ENCODE results near the gene SERINC5. TPM values are rescaled to one million over a fixed set of nuclear protein-coding genes. Genes with fewer than 3 reads are reported as not detected.

SERINC5 gene
- polyA plus RNA-seq, 1 experiment = 11.0 TPM

DNA sequence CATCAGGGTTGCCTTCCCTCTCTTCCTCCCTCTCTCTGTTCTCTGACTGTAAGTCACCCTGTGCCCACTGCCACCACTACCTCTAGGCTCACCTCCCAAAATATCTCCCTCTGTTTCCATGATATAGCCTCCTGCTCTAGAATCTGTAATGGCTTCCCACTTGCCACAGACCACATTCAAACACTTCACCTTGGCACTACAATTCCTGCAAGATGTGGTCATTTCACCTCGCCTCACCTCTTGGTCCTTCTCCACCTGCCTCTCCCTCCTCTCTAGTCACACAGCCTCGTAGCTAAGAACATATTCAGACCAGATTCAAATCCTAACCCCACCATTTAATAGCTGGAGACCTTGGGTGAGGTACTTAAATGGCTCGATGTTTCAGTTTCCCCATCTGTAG lies 56.9 kb downstream of the SERINC5 start:
- H3K27me3 ChIP-seq (ENCODE audit: control insufficient read depth, insufficient read depth, low read length) = no peaks in the 10 kb centered on the region
- no peaks in the 10 kb centered on the region; the same call in none of the 2 replicates for H3K36me3 ChIP-seq (ENCODE audit: control insufficient read depth, insufficient read depth, low read length)
- TF ChIP-seq, protein P1, sequence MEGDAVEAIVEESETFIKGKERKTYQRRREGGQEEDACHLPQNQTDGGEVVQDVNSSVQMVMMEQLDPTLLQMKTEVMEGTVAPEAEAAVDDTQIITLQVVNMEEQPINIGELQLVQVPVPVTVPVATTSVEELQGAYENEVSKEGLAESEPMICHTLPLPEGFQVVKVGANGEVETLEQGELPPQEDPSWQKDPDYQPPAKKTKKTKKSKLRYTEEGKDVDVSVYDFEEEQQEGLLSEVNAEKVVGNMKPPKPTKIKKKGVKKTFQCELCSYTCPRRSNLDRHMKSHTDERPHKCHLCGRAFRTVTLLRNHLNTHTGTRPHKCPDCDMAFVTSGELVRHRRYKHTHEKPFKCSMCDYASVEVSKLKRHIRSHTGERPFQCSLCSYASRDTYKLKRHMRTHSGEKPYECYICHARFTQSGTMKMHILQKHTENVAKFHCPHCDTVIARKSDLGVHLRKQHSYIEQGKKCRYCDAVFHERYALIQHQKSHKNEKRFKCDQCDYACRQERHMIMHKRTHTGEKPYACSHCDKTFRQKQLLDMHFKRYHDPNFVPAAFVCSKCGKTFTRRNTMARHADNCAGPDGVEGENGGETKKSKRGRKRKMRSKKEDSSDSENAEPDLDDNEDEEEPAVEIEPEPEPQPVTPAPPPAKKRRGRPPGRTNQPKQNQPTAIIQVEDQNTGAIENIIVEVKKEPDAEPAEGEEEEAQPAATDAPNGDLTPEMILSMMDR (IDR thresholded peaks at IDR 0.05; ENCODE audit: insufficient read depth, low read depth, low read length) = no peak
- ChIA-PET POLR2A (interaction anchor here (0.6 kb wide), 1 partner anchor 29 kb away, joined by 3 read pairs; no protein-coding TSS in a partner anchor), CTCF (interaction anchor here (1.1 kb wide), 1 partner anchor 11 kb away, joined by 3 read pairs; no protein-coding TSS in a partner anchor)
- H3K4me3 ChIP-seq (ENCODE audit: low read depth, low read length) = no peak overlapping the region
- no peak for DNase-seq (ENCODE audit: low read depth)

DNA sequence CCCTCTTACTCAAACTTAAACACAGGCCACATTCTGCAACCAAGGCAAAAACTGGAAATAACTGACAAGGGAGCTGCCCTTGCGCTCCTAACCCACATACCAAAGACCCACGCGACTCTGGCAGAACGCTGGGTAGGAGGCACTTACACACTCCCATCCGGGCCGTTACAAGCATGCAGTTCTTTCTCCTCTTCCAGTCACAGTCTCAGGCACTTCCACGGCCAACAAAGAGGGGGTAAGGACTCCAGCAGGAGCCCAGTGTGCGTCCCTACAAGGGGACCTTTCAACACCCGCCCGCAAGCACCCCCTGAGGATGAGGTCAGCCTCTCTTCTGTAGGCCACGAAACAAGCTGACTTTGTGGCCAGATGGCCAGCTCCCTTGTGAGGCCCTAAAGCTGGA lies 57.4 kb downstream of the SERINC5 start:
- DNase-seq (ENCODE audit: low read depth) = no peak
- Histone ChIP-seq H3K36me3 (ENCODE audit: control insufficient read depth, insufficient read depth, low read length) (no peaks in the 10 kb centered on the region; the same call in none of the 2 replicates), H3K4me3 (ENCODE audit: low read depth, low read length) (no peak overlapping the region), H3K27me3 (ENCODE audit: control insufficient read depth, insufficient read depth, low read length) (no peaks in the 10 kb centered on the region)
- ChIA-PET CTCF (no interaction called here), POLR2A (no interaction called here)
- TF ChIP-seq, protein P1 (IDR thresholded peaks at IDR 0.05; ENCODE audit: insufficient read depth, low read depth, low read length) = no peak

DNA sequence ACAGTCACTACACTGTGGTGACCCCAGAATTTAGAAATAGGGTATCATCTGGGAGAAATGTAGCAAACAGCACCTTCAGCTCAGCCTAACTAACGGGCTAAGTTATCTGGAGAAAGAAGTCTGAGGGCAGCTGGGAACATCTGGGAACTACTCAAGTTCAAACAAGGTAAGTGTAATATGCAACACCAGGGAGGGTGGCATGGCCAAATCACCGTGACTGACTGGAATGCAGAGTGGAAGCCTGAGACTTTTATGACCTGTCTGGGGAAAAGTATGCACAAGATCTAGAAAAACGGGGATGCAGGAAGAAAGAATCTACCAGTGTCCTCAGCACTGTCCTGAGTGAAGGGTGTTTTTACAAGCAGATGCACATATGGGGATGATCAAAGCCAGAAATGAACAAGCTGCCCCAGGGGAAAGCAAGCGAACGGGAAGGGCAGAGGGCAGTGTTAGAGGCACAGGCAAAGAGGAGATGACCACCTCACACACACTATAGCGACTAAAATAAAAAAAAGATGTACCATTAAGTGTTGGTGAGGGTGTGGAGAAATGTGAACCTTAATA lies 59.9 kb downstream of the SERINC5 start:
- peak; percentile 65 for DNase-seq (ENCODE audit: low read depth)
- Histone ChIP-seq H3K27me3 (ENCODE audit: control insufficient read depth, insufficient read depth, low read length) (no peaks in the 10 kb centered on the region), H3K36me3 (ENCODE audit: control insufficient read depth, insufficient read depth, low read length) (no peaks in the 10 kb centered on the region), H3K4me3 (ENCODE audit: low read depth, low read length) (no peak overlapping the region)
- TF ChIP-seq, protein P1 (IDR thresholded peaks at IDR 0.05; ENCODE audit: insufficient read depth, low read depth, low read length) = no peak
- ChIA-PET CTCF (no interaction called here), POLR2A (no interaction called here)

DNA sequence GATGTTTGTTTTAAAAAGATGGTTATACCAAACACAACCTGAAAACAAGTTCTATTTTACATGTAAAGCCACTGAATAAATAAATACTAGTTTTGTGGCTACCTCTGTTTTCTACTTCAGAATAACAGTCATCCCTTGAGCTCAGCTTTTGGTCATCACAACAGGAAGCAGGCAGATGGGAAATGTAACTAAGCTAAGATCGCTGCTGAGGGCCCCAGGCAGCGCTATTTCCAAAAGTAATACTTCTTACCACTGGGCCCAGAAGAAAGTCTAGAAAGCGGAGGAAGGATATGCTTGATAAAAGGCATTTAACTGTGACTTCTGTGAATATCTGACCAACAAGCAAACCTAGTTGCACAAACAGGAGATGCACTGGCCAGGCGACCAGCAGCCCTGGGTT lies 61.4 kb downstream of the SERINC5 start:
- ChIA-PET POLR2A (no interaction called here), CTCF (interaction anchor here (1.5 kb wide), 1 partner anchor 111 kb away, joined by 4 read pairs; no protein-coding TSS in a partner anchor)
- Histone ChIP-seq H3K36me3 (ENCODE audit: control insufficient read depth, insufficient read depth, low read length) (no peaks in the 10 kb centered on the region), H3K4me3 (ENCODE audit: low read depth, low read length) (no peak overlapping the region), H3K27me3 (ENCODE audit: control insufficient read depth, insufficient read depth, low read length) (no peaks in the 10 kb centered on the region)
- TF ChIP-seq, protein P1 (IDR thresholded peaks at IDR 0.05; ENCODE audit: insufficient read depth, low read depth, low read length) = no peak
- DNase-seq (ENCODE audit: low read depth) = no peak

DNA sequence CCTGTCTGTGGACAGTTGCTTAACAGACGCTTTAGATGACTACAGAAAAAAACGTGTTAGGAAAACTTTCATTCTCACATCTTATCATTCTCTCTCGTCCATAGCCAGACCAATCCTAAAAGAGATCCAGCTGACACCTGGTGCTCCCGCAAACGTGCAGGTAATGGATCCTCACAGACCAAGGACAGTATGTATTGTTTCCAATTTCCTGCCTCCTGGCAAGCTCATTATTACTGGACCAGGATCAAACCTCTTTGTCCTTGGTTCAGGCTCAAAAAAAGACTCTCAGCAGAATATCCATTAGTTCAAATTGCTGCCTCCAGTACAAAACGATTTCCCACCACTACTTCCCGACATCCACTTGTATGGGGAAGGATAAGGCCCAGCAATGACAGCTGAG lies 62.4 kb downstream of the SERINC5 start:
- DNase-seq (ENCODE audit: low read depth) = no peak
- Histone ChIP-seq H3K27me3 (ENCODE audit: control insufficient read depth, insufficient read depth, low read length) (no peaks in the 10 kb centered on the region), H3K36me3 (ENCODE audit: control insufficient read depth, insufficient read depth, low read length) (no peaks in the 10 kb centered on the region), H3K4me3 (ENCODE audit: low read depth, low read length) (no peak overlapping the region)
- ChIA-PET POLR2A (interaction anchor here (0.5 kb wide), 2 partner anchors 38 to 214 kb away, joined by 3 to 7 read pairs; no protein-coding TSS in a partner anchor), CTCF (interaction anchor here (0.9 to 1.5 kb wide), 3 partner anchors 11 to 110 kb away, joined by 4 to 5 read pairs (median 4); no protein-coding TSS in a partner anchor)
- TF ChIP-seq, protein P1 (IDR thresholded peaks at IDR 0.05; ENCODE audit: insufficient read depth, low read depth, low read length) = no peak

Measured in BJ (cell line).